GM12878 (cell line): ENCODE measurements around the gene ANO8. TPM values are rescaled to one million over a fixed set of nuclear protein-coding genes. Genes with fewer than 3 reads are reported as not detected.
A peak's percentile ranks its signal among the peaks of the same experiment; 100 is the strongest.

Experiments used
- ATAC-seq: fragments of 200-7000 bp; cut with Tn5 transposase; 3 replicates; pipeline ENCODE4 v1.9.1; 2020; ENCODE audit warnings: mild to moderate bottlenecking, moderate library complexity
- BruUV-seq: library from RNA; stranded (reverse); fragments of 400-500 nt; replicated peaks from 2 replicates; lab custom pipeline; 2021; lab: Mats Ljungman, UMichigan
- CTCF ChIA-PET: fragments of 300-600 bp; sonication (Branson Sonifier 250); formaldehyde crosslinking; extraction: SDS; loops from one replicate; lab custom pipeline; 2021; ENCODE audit warnings: inconsistent platforms; lab: Yijun Ruan, JAX
- POLR2A ChIA-PET: fragments of 350-600 bp; formaldehyde crosslinking; extraction: SDS; loops from one replicate; lab custom pipeline; 2021; ENCODE audit warnings: inconsistent platforms; lab: Charles Lee
- RAD21 ChIA-PET: fragments of 300-600 bp; sonication (Branson Sonifier 250); formaldehyde crosslinking; loops from one replicate; lab custom pipeline; 2023; ENCODE audit warnings: antibody characterized with exemption; ENCODE audit not compliant: unreplicated experiment; lab: Charles Lee
- SMC1A ChIA-PET: fragments of 300-600 bp; sonication (Branson Sonifier 250); formaldehyde crosslinking; loops from one replicate; lab custom pipeline; 2023; ENCODE audit not compliant: unreplicated experiment, uncharacterized antibody; lab: Charles Lee
- DNase-seq: peaks from one replicate; pipeline ENCODE4 v3.0.0-alpha.2; 2011; ENCODE audit warnings: low read depth, low spot score
- FAIRE-seq: peaks from 3 replicates; lab custom pipeline; 2011; peaks lifted over from hg19 to GRCh38; lab: Jason Lieb, UNC
- H2AFZ ChIP-seq: 2 replicates; pipeline ENCODE4 v1.6.0; 2011; ENCODE audit warnings: low read depth, low read length, control low read depth; ENCODE audit not compliant: control insufficient read depth
- H3K27ac ChIP-seq: 2 replicates; pipeline ENCODE4 v1.5.1; 2011; ENCODE audit warnings: control low read depth; ENCODE audit not compliant: control insufficient read depth, insufficient read depth
- H3K27me3 ChIP-seq, 2 experiments: replicated peaks in 1 of 2; 2 replicates each; pipeline versions ENCODE4 v1.6.0 to v1.6.1; 2011; ENCODE audit warnings: low read length in 1 of 2; ENCODE audit not compliant: control insufficient read depth in 2 of 2, insufficient read depth in 2 of 2
- H3K36me3 ChIP-seq, 2 experiments: 2 replicates each; pipeline ENCODE4 v1.5.1; 2011; ENCODE audit warnings: low read length in 1 of 2; ENCODE audit not compliant: control insufficient read depth in 2 of 2, insufficient read depth in 2 of 2
- H3K4me1 ChIP-seq: 2 replicates; pipeline ENCODE4 v1.6.1; 2011; ENCODE audit warnings: mild to moderate bottlenecking, low read length, moderate library complexity, mixed read lengths; ENCODE audit not compliant: control insufficient read depth, insufficient read depth
- H3K4me2 ChIP-seq: 2 replicates; pipeline ENCODE4 v1.6.0; 2011; ENCODE audit warnings: control low read depth; ENCODE audit not compliant: control insufficient read depth, insufficient read depth
- H3K4me3 ChIP-seq: fragments of 200-600 bp; sonication (generic); 2 replicates; pipeline ENCODE4 v1.5.1; 2016
- H3K79me2 ChIP-seq: 2 replicates; pipeline ENCODE4 v1.6.0; 2011; ENCODE audit warnings: low read length; ENCODE audit not compliant: control insufficient read depth, insufficient read depth
- H3K9ac ChIP-seq: 2 replicates; pipeline ENCODE4 v1.8.0; 2011; ENCODE audit warnings: low read length, control low read depth, mixed read lengths; ENCODE audit not compliant: control insufficient read depth, insufficient read depth
- H3K9me3 ChIP-seq: replicated peaks from 3 replicates; pipeline ENCODE4 v1.5.1; 2011; ENCODE audit warnings: mild to moderate bottlenecking, low read length; ENCODE audit not compliant: control insufficient read depth, insufficient read depth
- H4K20me1 ChIP-seq: 2 replicates; pipeline ENCODE4 v1.6.0; 2011; ENCODE audit not compliant: control insufficient read depth, insufficient read depth
- CBFB ChIP-seq: IDR thresholded peaks from 2 replicates; pipeline ENCODE4 v1.6.1; 2016; ENCODE audit warnings: antibody characterized with exemption, low read depth
- CBX5 ChIP-seq: sonication (generic); IDR thresholded peaks from 2 replicates; pipeline ENCODE4 v1.6.1; 2016; ENCODE audit warnings: low read depth, moderate library complexity, mild to moderate bottlenecking, inconsistent platforms
- HDAC6 ChIP-seq: fragments of 200-600 bp; sonication (generic); IDR thresholded peaks from one replicate; pipeline ENCODE4 v1.8.0; 2017; ENCODE audit warnings: antibody characterized with exemption; ENCODE audit not compliant: unreplicated experiment
- MXI1 ChIP-seq: fragments of 150-350 bp; IDR thresholded peaks from 2 replicates; pipeline ENCODE4 v1.6.1; 2011; ENCODE audit warnings: low read depth, mild to moderate bottlenecking, inconsistent platforms, low read length, improper control_type of control experiment
- RBBP5 ChIP-seq: fragments of 200-600 bp; sonication (generic); conservative IDR thresholded peaks from 2 replicates; pipeline ENCODE4 v1.6.1; 2016
- RUNX3 ChIP-seq: IDR thresholded peaks from 2 replicates; pipeline ENCODE4 v1.6.1; 2012; ENCODE audit warnings: low read length, inconsistent platforms
- SIX5 ChIP-seq: IDR thresholded peaks from 2 replicates; pipeline ENCODE4 v1.6.1; 2011; ENCODE audit warnings: mild to moderate bottlenecking, low read depth, low read length, moderate library complexity; ENCODE audit not compliant: severe bottlenecking
- SP1 ChIP-seq: IDR thresholded peaks from one replicate; pipeline ENCODE4 v1.6.1; 2011; ENCODE audit warnings: low read depth, low read length
- TCF3 ChIP-seq: IDR thresholded peaks from 2 replicates; pipeline ENCODE4 v1.6.1; 2012; ENCODE audit warnings: low read depth, mild to moderate bottlenecking, low read length, borderline replicate concordance; ENCODE audit not compliant: insufficient read depth
- WGBS: methylation state at CpG from one replicate; pipeline ENCODE4 v1.1.6; 2016; ENCODE audit warnings: low lambda C conversion rate; ENCODE audit not compliant: insufficient replicate concordance, insufficient coverage; ENCODE audit errors: missing lambda C conversion rate; 5-methylcytosine and 5-hydroxymethylcytosine counted together
- in situ Hi-C: fragments of 300-500 bp; cut with MboI; formaldehyde crosslinking; loops from 9 replicates; pipeline ENCODE4 v1.14.3; 2018; ENCODE audit warnings: mixed read lengths
- intact Hi-C: fragments of 100-400 bp; cut with micrococcal nuclease; formaldehyde crosslinking; loops from one replicate; pipeline ENCODE4 v1.14.2; 2022; ENCODE audit not compliant: unreplicated experiment
- polyA plus RNA-seq, 11 experiments: library from polyadenylated mRNA; depleted of rRNA in 4 of 11; unstranded in 6 of 11; stranded (reverse) in 5 of 11; fragments of >200 nt; fragmentation: Nextera tagmentation in 4 of 11; fragmentation: Illumina TruSeq in 1 of 11; extraction: Ambion mirVana in 4 of 11; extraction: Trizol in 1 of 11; gene quantifications; 1 replicate in 1 of 11; 2 replicates in 10 of 11; pipeline versions ENCODE4 v1.2.1 to v1.2.3, GENCODE V29; 2011 to 2016; ENCODE audit warnings: inconsistent platforms in 2 of 11, missing spikeins in 2 of 11, low read depth in 1 of 11
- total RNA-seq, 4 experiments: library from RNA; depleted of rRNA in 3 of 4; stranded (reverse); fragments of >200 nt in 3 of 4; fragmentation: Illumina TruSeq in 1 of 4; extraction: Trizol in 1 of 4; gene quantifications; 2 replicates each; pipeline versions ENCODE4 v1.2.1 to v1.2.3, GENCODE V29; 2013 to 2021

Gene ANO8
- total and polyA plus RNA-seq, 10 of the 15 experiments (the other 5 are each of a cell fraction or from before 2014, with no cell fraction given) = 0.04 to 6.7 (median 1.1) TPM

DNA sequence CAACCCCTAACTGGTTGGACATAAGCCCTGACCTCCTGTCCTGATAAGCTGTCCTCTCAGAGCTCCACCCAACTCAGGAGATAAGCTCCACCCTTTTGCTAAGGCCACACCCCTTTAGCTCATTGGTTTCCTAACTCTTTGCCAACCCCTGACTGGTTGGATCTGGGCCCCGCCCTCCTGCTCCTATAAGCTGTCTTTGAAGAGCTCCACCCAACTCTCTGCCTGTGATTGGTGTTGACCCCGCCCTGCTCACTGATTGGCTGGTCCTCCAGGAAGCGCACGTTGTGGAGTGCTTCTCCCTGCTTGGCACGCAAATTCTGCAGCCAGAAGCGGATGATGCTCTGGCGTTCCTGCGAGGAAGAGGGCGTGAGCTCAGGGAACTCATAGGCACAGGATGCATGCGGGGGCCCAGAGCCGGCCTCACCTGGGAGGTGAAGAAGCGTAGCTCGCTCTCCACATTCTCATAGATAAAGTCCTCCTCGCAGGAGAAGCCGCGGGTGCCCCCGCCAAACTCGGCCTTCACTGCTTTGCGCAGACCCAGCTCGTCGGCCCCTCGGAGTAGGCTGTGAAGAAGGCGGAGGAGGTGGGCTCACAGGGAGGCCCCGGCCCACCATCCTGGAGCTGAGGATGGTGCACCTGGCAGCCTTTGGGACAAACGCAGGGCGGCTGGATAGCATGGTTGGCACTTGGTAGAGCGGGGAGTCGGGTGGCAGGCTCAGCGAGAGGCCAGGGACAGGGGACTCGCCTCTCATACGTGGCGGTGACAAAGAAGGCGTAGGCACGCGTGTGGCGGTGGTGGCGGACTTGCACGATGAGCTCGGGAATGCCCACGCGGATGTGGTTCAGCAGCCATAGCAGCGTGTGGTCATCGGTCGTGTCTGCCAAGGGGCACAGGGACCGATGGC, 1.7 kb downstream of the ANO8 start (continued):
- peak; percentile 76 for TF ChIP-seq SP1

- Histone ChIP-seq H4K20me1 (no peaks in the 10 kb centered on the region), H3K27me3 (no peaks in the 10 kb centered on the region; a peak in 2 of 4 replicates), H3K4me3 (no peak overlapping the region), H3K4me2 (no peak overlapping the region), H2AFZ (no peak overlapping the region), H3K4me1 (peaks cover 13% of the 10 kb centered on the region), H3K27ac (no peak overlapping the region), H3K9me3 (no peaks in the 10 kb centered on the region; the same call in 2 of the 3 replicates), H3K9ac (no peak overlapping the region), H3K79me2 (no peaks in the 10 kb centered on the region), H3K36me3 (no peaks in the 10 kb centered on the region)
- ChIA-PET RAD21 (interaction anchor here (2.7 kb wide), 1 partner anchor 23 kb away, joined by 9 read pairs; the partner anchor contains the start of gene DDA1), CTCF (interaction anchor here (0.9 to 2.8 kb wide), 7 partner anchors 23 to 57 kb away, joined by 3 to 9 read pairs (median 5); partner anchors contain the start of genes DDA1 and MRPL34), SMC1A (interaction anchor here (1.7 kb wide), 1 partner anchor 23 kb away, joined by 6 read pairs; the partner anchor contains the start of gene DDA1), POLR2A (interaction anchor here (0.8 kb wide), 1 partner anchor 27 kb away, joined by 3 read pairs; no protein-coding TSS in a partner anchor)
- in situ Hi-C loops (no loop called here), intact Hi-C loops (no loop called here)
- BruUV-seq = no TSS peak
- no peak for TF ChIP-seq TCF3
- no peak for TF ChIP-seq MXI1
- TF ChIP-seq RBBP5 = no peak
- TF ChIP-seq RUNX3 = no peak
- TF ChIP-seq CBX5 = no peak
- no peak for TF ChIP-seq CBFB
- no peak for TF ChIP-seq HDAC6
- no peak for TF ChIP-seq SIX5
- 97% methylated on average over 8 of the region's 8 CpGs for WGBS
- DNase-seq (no peak), ATAC-seq (no peak), FAIRE-seq (no peak)
Measured at GRCh38 chr19:17332360-17332676, 2.3 kb downstream of the ANO8 start.
